ENCODE measurements around the gene ADAM33.

The ADAM33 gene

GRCh38 chr20:3689978-3690377 is 8.2 kb upstream of the ADAM33 start:
- no peak for DNase-seq (ENCODE audit: low read depth, low spot score)

GRCh38 chr20:3687655-3688054 is 5.8 kb upstream of the ADAM33 start:
- DNase-seq (ENCODE audit: low read depth, low spot score), result no peak

DNA sequence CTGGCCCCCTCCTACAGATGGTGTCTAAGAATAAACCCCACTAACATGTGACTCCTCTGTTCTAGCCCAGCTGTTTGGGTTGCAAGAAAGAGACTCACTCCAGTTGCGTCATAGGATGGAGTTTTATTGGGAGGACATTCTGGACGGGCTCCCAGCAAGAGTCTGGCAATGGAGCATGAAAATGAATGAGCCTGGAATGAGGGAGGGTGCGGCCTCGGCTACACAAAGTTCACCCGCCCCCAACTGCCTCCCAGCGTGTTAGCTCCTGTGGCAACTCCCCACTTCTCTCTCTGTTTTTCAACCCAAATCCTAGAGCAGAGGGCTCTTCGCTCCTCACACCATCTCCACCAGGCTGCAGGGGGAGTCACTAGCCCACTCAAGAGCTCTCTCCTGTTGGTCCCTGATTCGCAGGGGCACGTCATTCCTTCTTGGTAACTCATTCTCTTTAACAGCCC is 5.1 kb upstream of the ADAM33 start:
- DNase-seq (ENCODE audit: low read depth, low spot score), result peak; percentile 33

DNA sequence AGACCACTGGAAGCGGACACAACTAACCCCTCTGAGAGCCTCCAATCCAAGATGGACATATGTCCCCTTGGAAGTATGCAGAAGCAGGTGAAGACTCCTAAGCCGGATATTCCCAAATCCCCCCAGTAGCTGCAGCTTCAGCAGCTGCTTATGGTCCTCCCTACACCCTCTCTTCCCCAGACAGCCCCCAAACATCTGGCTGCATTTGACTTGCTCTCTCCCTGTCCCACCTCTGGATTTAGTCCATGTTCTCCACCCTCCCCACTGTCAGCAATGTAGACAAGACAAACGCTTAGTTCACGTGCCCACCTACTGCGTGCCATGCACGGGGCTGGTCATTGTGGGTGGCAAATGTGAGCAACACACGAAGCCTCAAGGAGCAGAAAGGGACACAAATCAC is 4.6 kb upstream of the ADAM33 start:
- DNase-seq (ENCODE audit: low read depth, low spot score), result no peak

GRCh38 chr20:3685341-3685740 is 3.5 kb upstream of the ADAM33 start:
- DNase-seq (ENCODE audit: low read depth, low spot score), result no peak

DNA sequence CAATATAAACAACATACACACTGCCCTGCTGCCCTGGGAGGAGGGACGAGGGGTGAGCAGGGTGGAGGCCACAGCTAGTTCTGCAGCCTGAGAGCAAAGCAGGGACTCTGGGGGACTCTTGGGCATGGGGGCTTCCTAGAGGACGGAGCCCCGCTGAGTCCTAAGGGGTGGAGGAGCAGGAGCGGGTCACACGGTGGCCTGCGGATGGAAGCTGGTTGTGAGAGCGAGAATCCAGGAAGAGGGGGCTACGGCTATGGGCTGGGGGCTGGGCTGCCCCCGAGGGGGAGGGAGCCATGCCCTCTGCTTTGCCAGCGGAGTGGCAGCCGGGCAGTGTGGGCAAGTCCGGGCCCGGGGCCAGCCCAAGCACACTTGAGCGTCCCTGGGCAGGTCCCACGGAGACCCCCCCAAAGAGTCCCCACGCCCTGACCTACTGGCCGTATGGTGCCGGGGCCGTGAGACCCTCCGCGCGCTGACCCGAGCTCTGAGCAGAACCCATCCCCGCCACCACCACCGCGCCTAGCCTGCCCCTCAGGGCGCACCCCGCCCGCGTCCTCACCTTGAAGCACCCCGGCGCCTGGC is 369 bp downstream of the ADAM33 start:
- no peak for DNase-seq (ENCODE audit: low read depth, low spot score)

DNA sequence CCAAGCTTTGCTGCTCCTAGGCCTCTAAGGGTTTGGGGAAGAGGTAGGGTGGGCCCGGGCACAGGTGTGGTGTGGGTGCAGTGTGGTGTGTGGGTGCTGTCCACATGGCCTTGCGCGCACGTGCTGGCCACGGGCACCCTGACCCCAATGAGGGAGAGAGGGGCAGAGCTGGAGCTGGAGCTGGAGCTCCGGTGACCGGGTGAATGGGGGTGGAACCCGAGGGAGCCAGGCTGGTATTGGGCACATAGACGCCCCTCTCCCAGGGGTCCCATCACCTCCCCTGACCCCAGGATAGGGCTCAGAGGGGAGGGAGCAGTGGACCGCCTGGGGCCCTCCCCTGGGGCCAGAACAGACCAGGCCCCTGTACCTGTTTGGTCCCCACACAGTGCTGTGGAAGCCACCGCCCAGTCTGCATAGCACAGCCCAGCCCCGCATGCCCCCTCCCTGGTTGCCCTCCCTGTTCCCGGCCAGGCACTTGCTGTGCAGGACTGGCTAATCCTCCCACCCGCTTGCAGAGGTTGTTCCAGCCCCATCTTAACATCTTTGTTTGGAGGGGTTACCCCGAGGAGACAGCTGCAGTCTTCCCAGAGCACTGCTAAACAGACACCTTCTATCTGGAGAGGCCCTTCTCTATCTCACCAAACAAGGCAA is 984 bp downstream of the ADAM33 start:
- DNase-seq (ENCODE audit: low read depth, low spot score), result no peak

DNA sequence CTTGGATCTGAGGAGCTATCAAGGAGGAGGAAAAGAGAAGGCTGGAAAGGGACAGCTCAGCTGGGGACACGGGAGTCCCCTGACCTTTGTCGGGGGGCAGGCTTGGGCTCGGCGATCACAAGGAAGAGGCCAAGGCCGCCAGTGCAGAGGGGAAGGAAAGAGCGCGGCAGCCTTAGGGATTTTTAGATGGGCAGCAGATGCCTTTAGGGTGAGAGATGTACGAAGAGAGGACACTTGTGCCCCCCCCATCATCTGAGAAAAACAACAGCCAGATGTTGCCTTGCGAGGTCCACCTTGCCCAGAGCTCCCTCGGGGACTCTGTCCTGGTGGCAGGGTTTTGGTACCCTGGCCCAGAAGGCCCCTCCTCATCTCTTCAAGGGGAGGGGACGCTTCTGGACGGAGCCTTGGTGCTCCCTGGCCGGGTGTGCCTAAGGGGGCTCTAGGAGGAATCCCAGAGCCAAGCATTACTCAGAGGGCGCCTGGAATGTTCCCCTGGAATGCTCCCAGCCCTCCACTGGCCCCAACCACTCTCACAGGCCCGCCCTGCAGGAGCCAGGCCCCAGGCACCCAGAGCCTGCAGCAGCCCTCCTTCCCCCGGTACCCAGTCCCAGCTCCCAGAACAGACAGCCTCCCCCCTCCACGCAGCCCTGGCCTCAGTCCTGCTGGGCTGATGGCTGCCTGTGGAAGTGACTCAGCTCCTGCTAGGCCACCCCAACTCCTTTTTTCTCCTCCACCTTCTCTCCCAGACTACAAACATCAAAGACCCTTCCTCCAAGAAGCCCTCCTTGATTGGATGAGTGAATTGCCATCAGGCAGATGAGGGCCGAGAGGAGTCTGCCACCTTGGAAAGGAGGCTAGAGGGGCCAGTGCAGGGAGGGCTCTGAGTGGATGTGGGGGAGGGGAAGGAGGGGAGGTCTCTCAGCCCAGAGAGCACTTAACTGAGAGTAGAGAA is 1.8 kb downstream of the ADAM33 start:
- DNase-seq (ENCODE audit: low read depth, low spot score), result no peak

- DNase-seq (ENCODE audit: low read depth, low spot score), result no peak
These were observed 2.7 kb downstream of the ADAM33 start for GRCh38 chr20:3678856-3679720.

- no peak for DNase-seq (ENCODE audit: low read depth, low spot score)
These were observed 3.6 kb downstream of the ADAM33 start for GRCh38 chr20:3678198-3678597.

- no peak for DNase-seq (ENCODE audit: low read depth, low spot score)
These were observed 4.1 kb downstream of the ADAM33 start for GRCh38 chr20:3677733-3678132.

- no peak for DNase-seq (ENCODE audit: low read depth, low spot score)
These were observed 6.6 kb downstream of the ADAM33 start for GRCh38 chr20:3674995-3675900.

DNA sequence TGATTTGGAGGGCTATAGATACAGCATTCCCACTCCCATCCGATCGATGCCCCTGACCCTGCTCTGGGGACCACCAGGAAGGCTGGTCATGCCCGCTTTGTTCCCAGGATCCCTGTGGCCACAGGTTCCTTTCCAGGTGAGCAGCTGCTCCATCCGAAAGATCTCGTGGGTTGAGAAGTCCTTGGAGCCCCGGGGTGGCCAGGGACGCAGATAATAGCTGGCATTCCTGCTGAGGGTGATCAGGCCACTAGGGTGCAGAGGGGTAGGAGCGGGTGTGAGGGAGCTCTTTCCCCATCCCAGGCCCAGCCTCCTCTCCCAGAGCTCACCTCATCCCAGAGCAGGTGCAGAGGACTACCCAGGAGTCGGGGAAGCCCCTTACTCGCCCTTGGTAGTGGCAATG is 7.4 kb downstream of the ADAM33 start:
- no peak for DNase-seq (ENCODE audit: low read depth, low spot score)

GRCh38 chr20:3673221-3674070 is 8.4 kb downstream of the ADAM33 start:
- no peak for DNase-seq (ENCODE audit: low read depth, low spot score)

GRCh38 chr20:3672547-3673171 is 9.2 kb downstream of the ADAM33 start:
- DNase-seq (ENCODE audit: low read depth, low spot score), result no peak

- no peak for DNase-seq (ENCODE audit: low read depth, low spot score)
These were observed 9.7 kb downstream of the ADAM33 start for GRCh38 chr20:3671986-3672546.

DNA sequence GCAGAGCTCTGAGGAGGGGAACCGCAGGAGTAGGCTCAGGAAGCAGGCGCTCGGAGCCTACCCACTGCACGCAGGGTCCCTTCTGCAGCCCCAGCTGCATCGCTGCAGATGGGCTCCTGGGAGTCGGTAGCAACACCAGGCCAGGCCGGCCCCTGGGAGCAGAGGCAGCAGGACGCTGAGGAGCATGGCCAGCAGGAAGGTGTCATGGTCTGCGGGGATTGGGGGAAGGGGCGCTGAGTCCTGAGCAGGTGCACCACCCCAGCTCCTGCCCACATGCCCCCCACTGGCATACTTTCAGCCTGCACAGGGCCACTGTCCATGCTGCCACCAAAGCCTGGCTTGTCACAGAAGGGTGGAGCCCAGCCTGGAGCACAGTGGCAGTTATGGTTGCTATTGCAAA is 10.9 kb downstream of the ADAM33 start:
- no peak for DNase-seq (ENCODE audit: low read depth, low spot score)

DNA sequence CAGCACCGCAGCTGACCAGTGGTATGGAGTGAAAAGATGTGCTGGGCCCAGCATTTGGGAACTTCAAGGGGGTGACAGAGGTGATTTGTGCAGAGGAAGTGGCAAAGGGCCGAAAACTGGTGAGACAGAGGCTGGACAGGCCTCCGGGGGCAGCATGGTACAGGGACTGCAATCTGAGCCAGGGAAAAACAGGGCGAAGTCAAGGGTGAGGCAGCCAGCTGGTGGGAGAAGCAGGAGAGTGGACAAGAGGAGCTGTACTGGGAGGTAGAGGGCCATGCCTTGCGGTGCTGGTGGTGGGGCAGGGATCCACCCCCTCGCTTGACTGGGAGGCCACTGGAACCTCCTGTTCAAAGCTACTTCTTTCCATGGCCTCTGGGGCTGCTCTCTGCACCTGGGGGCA is 11.3 kb downstream of the ADAM33 start:
- DNase-seq (ENCODE audit: low read depth, low spot score), result no peak
